Brain microvascular endothelial cell (primary cell): ENCODE measurements around the gene CLASP1.

Source experiments
- DNase-seq: peaks from one replicate; pipeline ENCODE4 v3.0.0-alpha.2; 2020
- H3K27ac ChIP-seq: fragments of 250-450 bp; sonication (Bioruptor Pico); 2 replicates; pipeline ENCODE4 v1.5.1; 2020; ENCODE audit warnings: mild to moderate bottlenecking, moderate library complexity
- H3K27me3 ChIP-seq: fragments of 250-450 bp; sonication (Bioruptor Pico); replicated peaks from 2 replicates; pipeline ENCODE4 v1.5.1; 2020; ENCODE audit warnings: mild to moderate bottlenecking
- H3K36me3 ChIP-seq: fragments of 250-450 bp; sonication (Bioruptor Pico); replicated peaks from 2 replicates; pipeline ENCODE4 v1.5.1; 2020; ENCODE audit warnings: mild to moderate bottlenecking
- H3K4me3 ChIP-seq: 2 replicates; pipeline ENCODE4 v1.5.1; 2011; ENCODE audit warnings: low read depth, mild to moderate bottlenecking, control low read depth, low read length, moderate library complexity
- in situ Hi-C: cut with HindIII; loops from 2 replicates; pipeline ENCODE4 v1.10.0; 2017; ENCODE audit warnings: low sequenced_read_pairs, low pct_ligation_motif_present
- TF ChIP-seq, protein P1 (sequence below): IDR thresholded peaks from 2 replicates; pipeline ENCODE4 v1.5.1; 2011; ENCODE audit warnings: low read depth, mild to moderate bottlenecking, moderate library complexity, low read length, control low read depth, inconsistent platforms; ENCODE audit errors: missing control alignments

CLASP1 gene

DNA sequence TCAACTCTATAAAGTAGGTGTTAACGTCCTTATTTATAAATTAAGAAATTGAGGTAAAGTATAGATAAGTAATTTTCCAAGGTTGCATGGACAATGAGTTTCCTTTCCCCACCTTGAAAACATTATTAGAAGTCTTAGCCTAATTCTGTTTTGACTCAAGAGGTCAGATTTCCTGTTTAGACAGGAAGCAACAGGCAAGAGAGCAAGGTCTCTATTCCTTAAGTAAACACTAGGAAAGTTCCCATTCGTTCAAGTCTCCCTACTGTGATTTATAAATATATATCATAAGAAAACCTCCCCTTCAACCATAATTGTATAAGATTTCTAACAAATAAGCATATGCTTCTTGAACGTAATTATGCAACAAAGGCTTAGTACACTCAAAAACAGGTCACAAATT, 40.3 kb downstream of the CLASP1 start:
- TF ChIP-seq, protein P1, sequence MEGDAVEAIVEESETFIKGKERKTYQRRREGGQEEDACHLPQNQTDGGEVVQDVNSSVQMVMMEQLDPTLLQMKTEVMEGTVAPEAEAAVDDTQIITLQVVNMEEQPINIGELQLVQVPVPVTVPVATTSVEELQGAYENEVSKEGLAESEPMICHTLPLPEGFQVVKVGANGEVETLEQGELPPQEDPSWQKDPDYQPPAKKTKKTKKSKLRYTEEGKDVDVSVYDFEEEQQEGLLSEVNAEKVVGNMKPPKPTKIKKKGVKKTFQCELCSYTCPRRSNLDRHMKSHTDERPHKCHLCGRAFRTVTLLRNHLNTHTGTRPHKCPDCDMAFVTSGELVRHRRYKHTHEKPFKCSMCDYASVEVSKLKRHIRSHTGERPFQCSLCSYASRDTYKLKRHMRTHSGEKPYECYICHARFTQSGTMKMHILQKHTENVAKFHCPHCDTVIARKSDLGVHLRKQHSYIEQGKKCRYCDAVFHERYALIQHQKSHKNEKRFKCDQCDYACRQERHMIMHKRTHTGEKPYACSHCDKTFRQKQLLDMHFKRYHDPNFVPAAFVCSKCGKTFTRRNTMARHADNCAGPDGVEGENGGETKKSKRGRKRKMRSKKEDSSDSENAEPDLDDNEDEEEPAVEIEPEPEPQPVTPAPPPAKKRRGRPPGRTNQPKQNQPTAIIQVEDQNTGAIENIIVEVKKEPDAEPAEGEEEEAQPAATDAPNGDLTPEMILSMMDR = no peak
- H3K27ac ChIP-seq = no peak overlapping the region
- peaks cover 11% of the 10 kb centered on the region for H3K36me3 ChIP-seq
- in situ Hi-C loops = no loop called here
- no peaks in the 10 kb centered on the region for H3K27me3 ChIP-seq
- no peak for DNase-seq
- H3K4me3 ChIP-seq = no peak overlapping the region

DNA sequence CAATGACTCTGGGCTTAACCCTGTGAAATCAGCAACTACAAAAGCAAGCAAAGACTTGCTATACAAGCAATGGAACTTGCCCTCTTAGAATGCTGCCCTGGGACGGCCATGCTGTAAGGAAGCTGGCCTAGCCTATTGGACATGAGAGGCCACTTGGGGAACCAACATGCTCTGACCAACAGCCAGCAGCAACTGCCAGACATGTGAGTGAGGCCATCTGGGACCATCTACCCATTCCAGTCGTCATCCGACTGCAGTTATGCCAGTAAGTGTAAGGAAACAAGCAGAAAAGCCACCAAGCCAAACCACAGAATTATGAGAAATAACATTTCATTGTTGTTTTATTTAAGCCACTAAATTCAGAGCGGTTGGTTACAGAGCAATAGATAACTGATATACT, 40.9 kb downstream of the CLASP1 start:
- Histone ChIP-seq H3K27me3 (no peaks in the 10 kb centered on the region), H3K4me3 (no peak overlapping the region), H3K36me3 (peaks cover 11% of the 10 kb centered on the region), H3K27ac (no peak overlapping the region)
- peak; percentile 54 for DNase-seq
- TF ChIP-seq, protein P1 = no peak
- in situ Hi-C loops = no loop called here

GRCh38 chr2:121605820-121606733, 43.2 kb downstream of the CLASP1 start:
- in situ Hi-C loops = no loop called here
- H3K36me3 ChIP-seq = peaks cover 11% of the 10 kb centered on the region
- DNase-seq = no peak
- no peaks in the 10 kb centered on the region for H3K27me3 ChIP-seq
- TF ChIP-seq, protein P1 = no peak
- no peak overlapping the region for H3K27ac ChIP-seq
- no peak overlapping the region for H3K4me3 ChIP-seq

- Histone ChIP-seq H3K27me3 (no peaks in the 10 kb centered on the region), H3K27ac (no peak overlapping the region), H3K36me3 (peaks cover 11% of the 10 kb centered on the region), H3K4me3 (no peak overlapping the region)
- in situ Hi-C loops = no loop called here
- DNase-seq = no peak
- TF ChIP-seq, protein P1 = no peak
Observed at GRCh38 chr2:121603185-121603584, 46.1 kb downstream of the CLASP1 start.

GRCh38 chr2:121599963-121600651, 49.2 kb downstream of the CLASP1 start:
- in situ Hi-C loops = no loop called here
- H3K4me3 ChIP-seq = no peak overlapping the region
- peaks cover 4% of the 10 kb centered on the region for H3K36me3 ChIP-seq
- H3K27me3 ChIP-seq = no peaks in the 10 kb centered on the region
- no peak for DNase-seq
- TF ChIP-seq, protein P1 = no peak
- H3K27ac ChIP-seq = no peak overlapping the region
